Measurements from ENCODE around the gene BATF.

DNA sequence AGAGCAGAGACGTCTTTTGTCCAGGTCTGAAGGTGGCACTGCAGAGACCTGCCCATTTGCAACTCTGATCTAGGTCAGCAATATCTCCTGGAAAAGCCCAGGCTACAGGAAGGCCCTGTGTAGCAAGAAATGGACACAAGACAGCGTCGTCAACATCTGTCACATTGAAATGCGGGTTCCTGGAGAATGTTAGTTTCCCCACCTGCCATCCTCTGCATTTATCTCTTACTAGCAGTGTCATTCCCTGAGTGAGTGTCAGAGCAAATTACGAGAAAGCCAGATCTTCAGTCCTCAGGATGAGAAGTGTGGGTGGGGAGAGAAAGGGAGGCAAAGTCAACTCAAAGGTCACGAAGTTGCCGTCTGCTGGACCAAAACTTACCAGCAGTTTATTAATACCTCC lies 28.8 kb downstream of the BATF start:
- TF ChIP-seq, protein P1, sequence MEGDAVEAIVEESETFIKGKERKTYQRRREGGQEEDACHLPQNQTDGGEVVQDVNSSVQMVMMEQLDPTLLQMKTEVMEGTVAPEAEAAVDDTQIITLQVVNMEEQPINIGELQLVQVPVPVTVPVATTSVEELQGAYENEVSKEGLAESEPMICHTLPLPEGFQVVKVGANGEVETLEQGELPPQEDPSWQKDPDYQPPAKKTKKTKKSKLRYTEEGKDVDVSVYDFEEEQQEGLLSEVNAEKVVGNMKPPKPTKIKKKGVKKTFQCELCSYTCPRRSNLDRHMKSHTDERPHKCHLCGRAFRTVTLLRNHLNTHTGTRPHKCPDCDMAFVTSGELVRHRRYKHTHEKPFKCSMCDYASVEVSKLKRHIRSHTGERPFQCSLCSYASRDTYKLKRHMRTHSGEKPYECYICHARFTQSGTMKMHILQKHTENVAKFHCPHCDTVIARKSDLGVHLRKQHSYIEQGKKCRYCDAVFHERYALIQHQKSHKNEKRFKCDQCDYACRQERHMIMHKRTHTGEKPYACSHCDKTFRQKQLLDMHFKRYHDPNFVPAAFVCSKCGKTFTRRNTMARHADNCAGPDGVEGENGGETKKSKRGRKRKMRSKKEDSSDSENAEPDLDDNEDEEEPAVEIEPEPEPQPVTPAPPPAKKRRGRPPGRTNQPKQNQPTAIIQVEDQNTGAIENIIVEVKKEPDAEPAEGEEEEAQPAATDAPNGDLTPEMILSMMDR (IDR thresholded peaks at IDR 0.05), result no peak
- no peak for TF ChIP-seq POLR2A (IDR thresholded peaks at IDR 0.05; ENCODE audit: low read depth)
- no peak for TF ChIP-seq POLR2AphosphoS5 (IDR thresholded peaks at IDR 0.05)
- no peak for TF ChIP-seq EP300 (IDR thresholded peaks at IDR 0.05)

Measured in esophagus muscularis mucosa (tissue), 4 donors.